ENCODE results near the gene ATP6V1F.

The ATP6V1F gene

GRCh38 chr7:128884561-128885369 lies 22.1 kb downstream of the ATP6V1F start:
- no peak for DNase-seq

GRCh38 chr7:128885370-128886187 lies 22.9 kb downstream of the ATP6V1F start:
- DNase-seq: no peak

GRCh38 chr7:128886391-128887168 lies 23.9 kb downstream of the ATP6V1F start:
- DNase-seq: no peak

GRCh38 chr7:128887169-128888038 lies 24.7 kb downstream of the ATP6V1F start:
- no peak for DNase-seq

GRCh38 chr7:128888039-128888755 lies 25.5 kb downstream of the ATP6V1F start:
- no peak for DNase-seq

GRCh38 chr7:128888756-128889095 lies 26.1 kb downstream of the ATP6V1F start:
- no peak for DNase-seq

GRCh38 chr7:128889121-128889520 lies 26.5 kb downstream of the ATP6V1F start:
- DNase-seq: no peak

GRCh38 chr7:128890306-128891109 lies 27.9 kb downstream of the ATP6V1F start:
- no peak for DNase-seq

- DNase-seq: no peak
Measured at GRCh38 chr7:128891110-128891941, 28.7 kb downstream of the ATP6V1F start.

GRCh38 chr7:128891942-128892269 lies 29.2 kb downstream of the ATP6V1F start:
- no peak for DNase-seq

- no peak for DNase-seq
Measured at GRCh38 chr7:128892521-128893250, 30.0 kb downstream of the ATP6V1F start.

- DNase-seq: no peak
Measured at GRCh38 chr7:128893251-128894100, 30.8 kb downstream of the ATP6V1F start.

GRCh38 chr7:128894101-128894440 lies 31.4 kb downstream of the ATP6V1F start:
- no peak for DNase-seq

- no peak for DNase-seq
Measured at GRCh38 chr7:128895320-128895719, 32.7 kb downstream of the ATP6V1F start.

GRCh38 chr7:128899392-128899791 lies 36.7 kb downstream of the ATP6V1F start:
- DNase-seq: no peak

- no peak for DNase-seq
Measured at GRCh38 chr7:128900237-128900636, 37.6 kb downstream of the ATP6V1F start.

- no peak for DNase-seq
Measured at GRCh38 chr7:128902761-128903585, 40.3 kb downstream of the ATP6V1F start.
